Measurements from ENCODE around the gene TF.

Gene TF

DNA sequence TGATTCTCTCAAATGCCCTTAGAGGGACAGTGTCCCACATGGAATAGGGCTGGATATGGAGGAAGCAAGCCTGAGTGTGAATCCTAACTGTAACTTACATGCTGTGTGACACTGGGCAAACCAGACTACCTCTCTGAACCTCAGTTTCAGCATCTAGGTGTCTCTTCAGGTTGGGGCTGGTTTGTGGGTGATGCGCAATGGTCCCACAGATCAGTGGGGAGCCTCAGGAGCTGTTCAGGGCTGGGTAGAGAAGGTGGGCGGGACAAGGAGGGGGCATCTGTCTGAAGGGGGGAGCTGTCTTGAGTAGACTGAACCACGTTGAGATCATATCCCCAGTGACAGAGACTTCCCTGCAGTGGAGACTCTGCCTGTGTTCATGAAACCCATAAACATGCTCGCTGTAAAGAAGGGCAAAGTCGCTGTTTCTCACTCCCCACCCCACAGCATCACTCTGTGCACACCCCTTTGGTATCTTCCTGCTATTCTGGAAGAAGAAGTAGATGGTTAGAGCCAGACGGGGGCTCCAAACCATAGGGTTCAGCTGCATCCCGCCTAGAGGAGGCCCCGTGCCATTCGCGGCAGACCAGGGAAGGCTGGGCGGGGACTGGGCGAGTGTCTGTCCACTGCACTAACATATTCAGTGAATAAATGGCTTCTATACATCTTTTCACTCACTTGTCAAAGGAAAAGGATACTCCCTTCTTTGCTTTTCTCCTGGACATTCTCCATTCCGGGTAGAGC is 87.9 kb downstream of the TF start:
- DNase-seq (ENCODE audit: low read depth, low spot score): no peak
- TF ChIP-seq, protein P1, sequence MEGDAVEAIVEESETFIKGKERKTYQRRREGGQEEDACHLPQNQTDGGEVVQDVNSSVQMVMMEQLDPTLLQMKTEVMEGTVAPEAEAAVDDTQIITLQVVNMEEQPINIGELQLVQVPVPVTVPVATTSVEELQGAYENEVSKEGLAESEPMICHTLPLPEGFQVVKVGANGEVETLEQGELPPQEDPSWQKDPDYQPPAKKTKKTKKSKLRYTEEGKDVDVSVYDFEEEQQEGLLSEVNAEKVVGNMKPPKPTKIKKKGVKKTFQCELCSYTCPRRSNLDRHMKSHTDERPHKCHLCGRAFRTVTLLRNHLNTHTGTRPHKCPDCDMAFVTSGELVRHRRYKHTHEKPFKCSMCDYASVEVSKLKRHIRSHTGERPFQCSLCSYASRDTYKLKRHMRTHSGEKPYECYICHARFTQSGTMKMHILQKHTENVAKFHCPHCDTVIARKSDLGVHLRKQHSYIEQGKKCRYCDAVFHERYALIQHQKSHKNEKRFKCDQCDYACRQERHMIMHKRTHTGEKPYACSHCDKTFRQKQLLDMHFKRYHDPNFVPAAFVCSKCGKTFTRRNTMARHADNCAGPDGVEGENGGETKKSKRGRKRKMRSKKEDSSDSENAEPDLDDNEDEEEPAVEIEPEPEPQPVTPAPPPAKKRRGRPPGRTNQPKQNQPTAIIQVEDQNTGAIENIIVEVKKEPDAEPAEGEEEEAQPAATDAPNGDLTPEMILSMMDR (IDR thresholded peaks at IDR 0.05; ENCODE audit: insufficient read depth, low read length, missing control alignments): no peak
- H3K4me3 ChIP-seq (ENCODE audit: low read depth, low read length): no peak overlapping the region
- ChIA-PET POLR2A (no interaction called here), CTCF (interaction anchor here (1.2 kb wide), 1 partner anchor 42 kb away, joined by 3 read pairs; no protein-coding TSS in a partner anchor)

DNA sequence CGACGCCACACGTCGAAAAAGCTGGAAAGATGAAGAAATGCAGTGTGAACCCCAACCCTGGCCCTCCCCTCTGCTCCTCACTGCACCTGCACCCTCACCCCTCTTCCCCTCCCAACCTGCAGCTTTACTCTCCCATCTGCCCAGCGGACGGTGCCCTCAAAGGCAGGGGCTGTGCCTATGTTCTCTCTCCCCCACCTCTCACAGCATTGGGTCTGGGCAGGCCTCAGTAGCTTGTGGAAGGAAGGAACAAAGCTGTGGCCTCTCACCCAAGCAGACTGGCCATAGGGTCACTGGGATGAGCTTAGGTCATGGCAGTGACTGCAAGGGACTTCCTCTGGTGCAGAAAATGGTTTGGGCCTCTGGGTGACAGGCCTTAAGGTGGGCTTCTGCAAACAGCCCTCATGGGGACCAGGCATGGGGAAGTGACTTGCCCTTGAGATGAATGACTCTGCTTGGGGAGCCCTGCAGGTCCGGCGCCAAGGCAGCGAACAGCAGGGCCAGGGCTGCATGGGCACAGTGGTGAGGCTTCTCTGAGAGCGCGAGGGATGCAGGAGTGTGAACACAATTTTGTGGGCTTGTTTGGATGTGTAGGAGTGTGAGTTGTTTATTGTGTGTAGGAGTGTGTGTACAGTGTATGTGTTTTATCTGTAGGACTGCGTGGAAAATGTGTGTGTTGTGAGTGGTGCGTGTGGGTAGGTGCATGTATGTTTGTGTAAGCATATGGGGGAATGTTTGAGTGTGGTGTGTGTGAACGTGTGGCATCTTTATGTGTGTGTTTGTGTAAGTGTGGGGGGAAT is 88.6 kb downstream of the TF start:
- H3K4me3 ChIP-seq (ENCODE audit: low read depth, low read length): no peak overlapping the region
- POLR2A ChIA-PET: no interaction called here
- CTCF ChIA-PET: no interaction called here
- TF ChIP-seq, protein P1 (IDR thresholded peaks at IDR 0.05; ENCODE audit: insufficient read depth, low read length, missing control alignments): no peak
- DNase-seq (ENCODE audit: low read depth, low spot score): no peak

DNA sequence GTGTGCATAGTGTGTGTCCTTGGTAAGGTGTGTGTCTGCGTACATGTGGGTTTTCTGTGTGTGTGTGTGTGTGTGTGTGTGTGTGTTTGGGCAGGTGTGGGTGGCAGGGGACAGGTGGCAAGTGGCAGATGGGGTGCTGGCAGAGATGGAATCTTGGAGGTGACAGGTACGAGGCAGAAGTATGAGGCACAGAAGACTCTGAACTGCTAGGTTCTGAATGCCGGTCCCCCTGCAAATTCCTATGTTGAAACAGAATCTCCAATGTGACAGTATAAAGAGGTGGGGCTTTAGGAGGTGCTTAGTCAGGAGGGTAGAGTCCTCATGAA is 89.2 kb downstream of the TF start:
- no peak overlapping the region for H3K4me3 ChIP-seq (ENCODE audit: low read depth, low read length)
- DNase-seq (ENCODE audit: low read depth, low spot score): no peak
- CTCF ChIA-PET: no interaction called here
- TF ChIP-seq, protein P1 (IDR thresholded peaks at IDR 0.05; ENCODE audit: insufficient read depth, low read length, missing control alignments): no peak
- POLR2A ChIA-PET: no interaction called here

DNA sequence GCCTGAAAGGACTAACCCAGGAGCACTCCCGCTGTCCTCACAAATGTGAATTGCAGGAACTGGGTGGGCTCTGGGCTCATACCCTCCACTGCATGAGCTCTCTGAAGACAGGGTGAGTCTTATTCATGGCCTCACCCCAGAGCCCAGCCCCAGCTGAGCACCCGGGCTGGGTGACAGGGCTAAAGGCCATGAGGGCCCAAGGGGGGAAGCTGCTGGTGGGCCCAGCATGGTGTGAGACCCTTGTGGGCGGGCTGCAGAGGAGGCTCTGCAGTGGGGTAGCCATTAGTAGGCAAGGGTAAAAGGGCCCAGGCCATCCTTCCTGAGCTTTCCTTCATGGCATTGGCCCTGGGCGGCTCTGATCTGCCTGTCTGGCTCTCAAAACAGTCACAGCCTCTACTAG is 89.8 kb downstream of the TF start:
- CTCF ChIA-PET: no interaction called here
- H3K4me3 ChIP-seq (ENCODE audit: low read depth, low read length): no peak overlapping the region
- no peak for DNase-seq (ENCODE audit: low read depth, low spot score)
- TF ChIP-seq, protein P1 (IDR thresholded peaks at IDR 0.05; ENCODE audit: insufficient read depth, low read length, missing control alignments): no peak
- POLR2A ChIA-PET: no interaction called here

DNA sequence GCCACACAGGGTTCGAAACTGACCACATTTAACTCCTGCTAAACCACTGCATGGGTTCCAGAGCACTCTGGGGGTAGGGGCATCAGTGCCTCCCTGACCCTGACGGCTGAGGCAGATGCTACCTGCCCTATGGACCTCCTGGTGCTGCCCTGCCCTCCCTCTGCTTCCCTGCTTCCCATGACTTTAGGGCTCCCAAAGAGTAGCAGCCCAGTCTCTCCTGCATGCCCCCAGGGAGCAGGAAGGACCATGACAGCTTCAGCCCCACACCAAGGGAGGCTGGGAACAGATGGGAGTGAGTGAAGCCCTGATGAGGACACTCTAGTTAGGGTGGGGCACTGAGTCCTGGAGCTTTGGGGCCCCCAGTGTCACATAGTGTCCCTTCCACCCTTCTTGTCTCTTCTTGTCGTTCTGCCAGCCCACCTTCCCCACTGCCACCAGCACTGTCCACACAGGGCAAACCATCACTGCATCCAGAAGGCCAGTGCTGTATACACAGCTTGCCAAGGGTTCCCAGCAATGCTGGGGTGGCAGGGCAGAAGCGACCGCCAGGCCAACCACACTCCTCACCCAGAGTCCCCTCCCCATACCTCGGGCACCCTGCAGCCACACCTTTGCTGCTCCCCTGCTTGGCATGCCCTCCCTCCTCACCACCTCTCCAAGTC is 90.4 kb downstream of the TF start:
- ChIA-PET CTCF (no interaction called here), POLR2A (no interaction called here)
- H3K4me3 ChIP-seq (ENCODE audit: low read depth, low read length): no peak overlapping the region
- TF ChIP-seq, protein P1 (IDR thresholded peaks at IDR 0.05; ENCODE audit: insufficient read depth, low read length, missing control alignments): no peak
- DNase-seq (ENCODE audit: low read depth, low spot score): no peak

Data from AG04449 (cell line).